ENCODE data around the gene PIAS2.
"Not testable (repeated sequence)": the region's sequence is repeated elsewhere in the genome, so short reads cannot be mapped to it uniquely, and the experiment has no call there.

Gene PIAS2

DNA sequence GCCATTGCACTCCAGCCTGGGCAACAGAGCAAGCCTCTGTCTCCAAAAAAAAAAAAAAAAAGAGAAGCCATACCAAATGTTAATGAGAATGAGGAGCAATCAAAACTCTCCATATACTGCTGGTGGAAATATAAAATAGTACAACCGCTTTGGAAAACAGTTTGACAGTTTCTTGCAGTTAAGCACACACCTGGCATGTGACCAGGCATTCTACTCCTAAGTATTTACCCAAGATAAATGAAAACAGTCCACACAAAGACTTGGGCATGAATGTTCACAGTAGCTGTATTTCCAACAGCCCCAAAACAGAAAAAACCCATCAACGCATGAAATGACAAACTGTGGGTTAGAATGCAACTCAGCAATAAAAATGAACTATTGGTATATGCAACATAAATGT lies 84.5 kb downstream of the PIAS2 start:
- no peak for DNase-seq (ENCODE audit: low read depth, low spot score)

DNA sequence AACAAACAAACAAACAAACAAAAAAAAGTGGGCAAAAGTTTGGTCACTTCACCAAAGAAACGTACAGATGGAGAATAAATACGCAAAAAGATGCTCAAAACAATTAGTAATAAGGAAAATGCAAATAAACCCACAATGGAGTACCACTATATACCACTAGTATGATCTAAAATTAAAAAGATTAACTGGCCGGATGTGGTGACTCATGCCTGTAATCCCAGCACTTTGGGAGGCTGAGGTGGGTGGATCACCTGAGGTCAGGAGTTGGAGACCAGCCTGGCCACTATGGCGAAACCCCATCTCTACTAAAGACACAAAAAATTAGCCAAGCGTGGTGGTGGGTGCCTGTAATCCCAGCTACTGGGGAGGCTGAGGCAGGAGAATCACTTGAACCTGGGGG lies 84.9 kb downstream of the PIAS2 start:
- DNase-seq (ENCODE audit: low read depth, low spot score) = not testable (repeated sequence)

DNA sequence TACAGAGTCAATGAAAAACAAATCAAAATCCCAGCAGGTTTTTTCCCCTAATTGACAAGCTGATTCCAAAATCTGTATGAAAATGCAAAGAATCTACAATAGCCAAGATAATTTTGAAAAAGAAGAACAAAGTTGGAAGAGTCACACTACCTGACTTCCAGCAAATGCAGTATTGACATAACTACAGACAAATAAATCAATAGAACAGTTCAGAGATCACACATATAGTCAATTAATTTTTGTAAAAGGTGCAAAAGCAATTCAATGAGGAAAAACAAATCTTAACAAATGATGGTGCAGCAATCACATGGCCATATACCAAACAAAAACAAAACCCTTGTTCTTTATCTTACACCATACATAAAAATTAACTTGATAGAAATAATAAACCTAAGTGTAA lies 85.9 kb downstream of the PIAS2 start:
- DNase-seq (ENCODE audit: low read depth, low spot score) = no peak

DNA sequence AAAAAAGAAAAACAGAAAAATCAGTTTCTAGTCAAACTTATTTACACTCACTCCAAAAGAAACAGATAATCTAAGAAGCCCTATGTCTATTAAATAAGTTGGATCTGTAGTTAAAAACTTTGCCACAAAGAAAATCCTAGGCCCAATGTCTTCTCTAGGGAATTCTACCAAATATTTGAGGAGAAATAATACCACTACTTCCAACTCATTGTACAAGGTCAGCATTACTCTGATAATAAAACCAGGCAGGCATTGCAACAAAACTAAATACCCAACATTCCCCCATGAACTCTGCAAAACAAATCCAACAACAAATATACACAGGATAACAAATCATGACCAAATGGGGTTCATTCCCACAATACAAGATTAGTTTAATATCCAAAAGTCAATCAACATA lies 86.7 kb downstream of the PIAS2 start:
- no peak for DNase-seq (ENCODE audit: low read depth, low spot score)

DNA sequence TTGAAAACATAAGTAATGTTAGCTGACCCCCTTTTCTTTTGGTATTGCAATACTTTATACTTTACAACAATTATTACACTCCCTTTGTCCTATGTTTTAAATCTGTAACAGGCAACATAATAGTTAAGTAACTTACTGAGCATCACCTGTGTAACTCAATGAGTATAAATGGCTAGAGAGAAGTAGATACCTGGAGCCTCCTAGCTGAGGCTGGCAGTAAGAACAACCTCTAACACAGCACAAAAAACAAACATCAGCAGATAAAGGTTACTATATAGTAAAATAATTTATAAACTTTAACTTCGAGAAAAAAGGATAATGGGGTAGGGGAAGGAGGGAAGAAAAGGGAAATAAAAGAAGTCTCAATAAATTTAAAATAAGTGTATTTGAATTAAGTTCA lies 87.4 kb downstream of the PIAS2 start:
- DNase-seq (ENCODE audit: low read depth, low spot score) = no peak

DNA sequence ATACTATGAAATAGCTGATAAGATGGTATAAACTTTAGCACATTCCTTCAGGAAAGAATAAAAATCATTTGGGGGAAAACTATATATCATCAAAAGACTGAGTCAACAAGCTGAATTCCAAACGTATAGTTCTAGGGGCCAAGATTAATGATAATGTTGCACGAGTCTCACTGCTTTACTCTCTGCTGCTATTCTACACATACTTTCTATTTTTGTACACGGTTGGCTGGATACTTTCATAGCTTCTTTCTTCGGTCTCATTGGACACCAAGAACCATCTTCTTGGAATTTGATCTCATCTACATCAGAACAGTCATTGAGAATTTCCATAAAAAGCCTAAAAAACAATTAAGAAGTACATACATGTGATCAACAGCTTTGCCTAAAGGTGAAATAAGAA lies 87.8 kb downstream of the PIAS2 start:
- no peak for DNase-seq (ENCODE audit: low read depth, low spot score)

DNA sequence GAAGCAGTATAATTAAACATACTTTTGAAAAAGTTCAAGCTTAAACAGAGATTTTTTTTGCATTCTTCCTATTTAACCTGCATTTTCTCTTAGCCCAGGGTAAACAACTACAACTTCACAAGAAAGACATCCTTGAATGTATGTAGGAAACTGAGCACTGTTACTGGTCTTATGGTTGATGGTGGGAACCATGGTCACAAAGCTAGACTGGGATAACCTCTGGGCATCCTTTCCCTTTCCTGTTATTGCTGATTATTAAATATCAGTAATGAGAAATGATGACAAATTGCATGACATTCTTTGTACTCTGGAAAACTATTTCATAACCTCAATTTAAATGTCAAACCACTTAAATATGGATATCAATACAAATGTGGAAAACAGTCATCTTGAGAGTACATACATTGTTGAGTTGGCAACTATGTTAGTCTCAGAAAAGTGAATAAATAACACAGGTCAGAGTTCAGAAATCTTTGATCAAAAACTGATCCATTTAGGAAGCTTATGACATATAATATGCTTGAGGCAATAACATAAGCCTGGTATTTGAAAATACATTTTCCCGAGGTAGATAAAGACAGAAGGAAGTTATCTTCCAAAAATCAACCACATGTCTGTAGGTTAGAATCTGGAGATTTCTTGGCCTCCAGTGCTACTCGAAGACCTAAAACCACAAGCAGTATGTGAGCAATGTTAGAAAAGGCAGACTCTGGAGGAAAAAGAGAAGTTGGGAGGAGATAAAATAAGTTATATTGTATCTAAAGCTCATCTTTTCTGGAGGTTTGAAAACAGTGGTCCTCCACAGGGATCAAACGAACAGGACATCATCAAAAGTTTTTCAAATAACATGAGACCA lies 95.2 kb downstream of the PIAS2 start:
- no peak for DNase-seq (ENCODE audit: low read depth, low spot score)

DNA sequence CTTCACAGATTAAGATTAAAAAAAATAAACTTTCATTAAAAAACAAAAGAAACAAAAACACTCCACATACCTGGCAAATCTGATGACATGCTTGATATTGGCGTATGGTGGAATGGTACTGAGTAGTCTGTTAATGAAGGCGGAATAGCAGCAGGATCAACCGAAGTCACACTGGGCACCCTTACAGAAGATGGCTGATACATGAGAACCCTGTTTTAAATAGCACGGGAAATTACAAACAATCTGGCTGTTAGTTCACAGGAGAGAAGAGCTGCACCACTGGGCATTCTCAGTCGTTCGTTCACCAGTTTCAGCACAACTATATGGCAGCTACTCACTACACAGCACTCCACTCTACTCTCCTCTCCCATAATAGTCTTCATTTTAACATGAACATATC lies 96.4 kb downstream of the PIAS2 start:
- DNase-seq (ENCODE audit: low read depth, low spot score) = no peak

DNA sequence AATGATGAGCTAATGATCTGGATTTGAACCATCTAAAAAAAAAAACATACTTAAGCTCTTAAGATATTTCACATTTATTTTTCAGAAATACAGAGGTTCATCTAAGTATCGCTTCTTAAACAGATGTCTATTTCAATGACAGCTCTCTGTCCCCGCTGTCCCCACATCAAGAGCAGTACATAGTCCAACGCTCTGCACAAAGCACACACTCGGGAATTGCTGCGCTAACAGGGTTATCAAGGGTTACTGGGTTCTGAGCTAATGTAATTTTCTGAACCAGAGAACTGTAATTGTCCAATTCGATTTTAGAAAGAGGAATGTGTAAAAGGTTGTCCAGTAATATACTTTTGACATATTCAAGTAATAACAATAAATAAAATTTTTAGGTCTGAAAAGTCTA lies 101.6 kb downstream of the PIAS2 start:
- no peak for DNase-seq (ENCODE audit: low read depth, low spot score)

DNA sequence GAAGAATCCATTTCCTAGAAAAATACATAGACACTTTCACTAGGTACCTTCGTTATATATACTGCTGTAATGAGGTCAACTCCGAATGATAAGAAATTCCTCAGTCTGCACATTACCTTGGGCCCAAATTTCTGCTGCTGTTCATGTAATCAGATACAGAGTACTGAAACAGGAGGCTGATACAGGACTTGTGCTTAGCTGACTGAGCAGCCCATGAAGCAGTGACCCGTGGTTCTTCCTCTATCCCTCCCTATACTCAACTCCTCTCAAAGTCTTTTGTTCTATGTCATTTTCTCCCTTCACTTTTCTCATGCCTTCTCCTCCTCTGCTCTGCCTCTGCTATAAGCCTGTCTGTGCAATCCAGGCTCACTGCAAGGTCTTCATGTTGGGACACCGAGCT lies 102.9 kb downstream of the PIAS2 start:
- no peak for DNase-seq (ENCODE audit: low read depth, low spot score)

DNA sequence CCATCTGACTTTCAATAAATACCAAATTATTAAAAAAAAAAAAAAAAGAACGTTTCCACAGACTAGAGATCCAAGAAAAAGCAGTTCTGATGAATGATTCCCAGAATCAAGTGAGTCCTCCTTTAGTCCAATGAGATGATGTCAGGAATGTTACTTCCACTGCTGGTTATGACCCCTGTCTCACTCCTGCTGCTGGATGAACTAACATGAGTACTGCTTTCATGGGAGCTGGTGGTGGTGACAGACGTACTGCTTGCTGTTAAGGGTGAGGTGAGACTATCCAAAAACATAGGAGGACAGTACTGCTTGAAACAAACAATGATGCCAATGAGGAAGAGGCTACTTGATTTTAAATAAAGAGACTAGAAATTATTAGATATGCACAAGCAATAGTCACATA lies 105.0 kb downstream of the PIAS2 start:
- no peak for DNase-seq (ENCODE audit: low read depth, low spot score)

DNA sequence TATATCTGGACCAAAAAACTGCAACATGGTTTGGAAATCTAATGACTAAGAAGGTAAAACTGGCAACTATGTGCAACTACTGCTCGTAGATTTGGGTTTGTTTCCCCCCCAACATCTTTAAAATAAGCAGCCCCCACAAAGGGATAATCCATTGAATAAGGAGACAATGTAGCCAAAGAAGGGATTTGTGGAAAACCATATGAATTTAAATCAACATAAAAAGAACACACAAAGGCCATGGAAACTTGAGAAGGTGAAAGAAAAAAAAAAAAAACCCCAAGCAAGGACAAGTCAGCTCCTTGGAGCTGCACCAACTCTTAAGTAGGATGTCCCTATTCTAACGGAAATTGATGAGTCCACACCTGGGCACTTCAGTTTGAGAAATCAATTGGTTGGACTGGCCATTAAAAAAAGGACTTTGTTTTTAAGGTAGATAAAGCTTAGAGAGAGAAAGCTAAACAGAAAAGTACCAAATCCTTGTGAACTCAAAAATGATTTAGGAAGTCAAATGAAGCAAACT lies 106.8 kb downstream of the PIAS2 start:
- no peak for DNase-seq (ENCODE audit: low read depth, low spot score)

DNA sequence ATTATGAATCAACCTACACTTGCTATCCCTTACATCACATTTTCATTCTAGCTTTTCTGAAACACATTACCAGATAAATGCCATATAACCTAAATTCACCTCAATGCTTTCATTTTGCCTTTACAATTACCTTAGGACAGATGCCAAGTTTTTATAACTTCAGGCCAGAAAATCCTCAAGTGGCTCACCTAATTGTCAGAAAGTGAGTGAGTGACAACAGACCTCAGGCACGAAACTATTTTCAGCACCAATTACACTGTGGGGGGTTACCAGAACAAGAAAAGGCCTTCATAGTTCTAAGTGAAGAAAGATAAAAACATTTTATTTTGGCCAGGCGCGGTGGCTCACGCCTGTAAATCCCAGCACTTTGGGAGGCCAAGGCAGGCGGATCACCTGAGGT lies 108.2 kb downstream of the PIAS2 start:
- DNase-seq (ENCODE audit: low read depth, low spot score) = no peak

DNA sequence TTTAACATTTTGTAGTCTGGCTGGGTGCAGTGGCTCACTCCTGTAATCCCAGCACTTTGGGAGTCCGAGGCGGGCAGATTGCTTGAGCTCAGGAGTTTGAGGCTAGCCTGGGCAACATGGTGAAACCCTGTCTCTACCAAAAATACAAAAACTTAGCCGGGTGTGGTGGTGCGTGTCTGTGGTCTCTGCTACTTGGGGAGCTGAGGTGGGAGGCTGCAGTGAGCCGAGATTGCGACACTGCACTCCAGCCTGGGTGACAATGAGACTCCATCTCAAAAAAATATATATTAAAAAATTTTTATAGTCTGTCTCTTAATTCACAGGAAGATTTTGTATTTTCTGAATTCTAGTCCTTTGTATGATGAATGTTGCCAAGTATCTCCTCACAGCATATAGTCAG lies 121.4 kb downstream of the PIAS2 start:
- not testable (repeated sequence) for DNase-seq (ENCODE audit: low read depth, low spot score)

DNA sequence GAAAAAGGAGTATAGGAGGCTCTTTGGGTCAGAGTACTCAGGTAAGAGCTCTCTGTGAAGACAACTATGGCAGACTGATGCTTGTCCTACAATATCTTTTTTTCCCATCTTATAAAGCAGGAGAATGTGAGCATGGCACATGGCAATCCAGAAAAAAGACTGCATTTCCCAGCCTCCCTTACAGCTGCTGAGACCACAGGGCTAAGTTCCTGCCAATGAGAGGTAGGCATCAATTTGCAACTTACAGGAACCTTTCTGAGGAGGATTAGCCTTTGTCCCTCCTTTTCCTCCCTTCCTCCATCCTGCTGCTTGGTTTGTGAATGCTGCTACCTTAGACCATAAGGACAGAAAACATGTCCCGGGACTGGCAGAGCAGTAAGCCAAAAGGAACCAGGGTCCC lies 122.7 kb downstream of the PIAS2 start:
- no peak for DNase-seq (ENCODE audit: low read depth, low spot score)

DNA sequence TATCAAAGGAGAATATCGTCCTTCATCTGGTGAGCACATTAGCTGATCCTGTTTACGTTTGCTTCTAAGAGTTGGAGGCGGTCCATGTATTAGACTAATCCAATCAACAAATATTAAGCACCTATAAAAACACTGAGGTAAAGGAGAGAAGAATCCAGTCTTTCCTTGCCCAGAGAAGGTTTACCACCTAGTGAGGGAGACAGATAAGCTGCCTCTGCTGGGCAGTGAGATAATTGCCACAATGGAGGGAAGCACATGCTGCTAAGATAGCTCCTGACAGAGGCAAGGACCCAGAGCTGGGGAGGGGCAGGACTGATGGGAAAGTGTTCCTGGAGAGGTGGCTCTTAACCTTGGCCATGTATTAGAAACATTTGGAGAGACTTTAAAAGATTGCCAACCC lies 123.7 kb downstream of the PIAS2 start:
- no peak for DNase-seq (ENCODE audit: low read depth, low spot score)

DNA sequence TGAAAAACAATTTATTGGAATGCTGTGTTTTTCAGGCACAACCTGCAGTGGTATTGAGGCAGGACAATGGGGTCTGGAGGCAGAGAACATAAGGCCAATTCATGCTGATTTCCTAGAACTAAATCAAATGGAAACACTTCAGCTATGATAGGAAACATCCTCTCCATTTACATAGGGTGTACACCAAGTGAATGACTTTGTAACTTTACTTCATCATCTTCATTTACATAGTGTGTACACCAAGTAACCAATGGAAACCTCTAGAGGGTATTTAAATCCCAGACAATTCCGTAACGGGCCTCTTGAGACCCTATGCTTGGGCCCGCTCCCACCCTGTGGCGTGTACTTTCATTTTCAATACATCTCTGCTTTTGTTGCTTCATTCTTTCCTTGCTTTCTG lies 128.2 kb downstream of the PIAS2 start:
- no peak for DNase-seq (ENCODE audit: low read depth, low spot score)

DNA sequence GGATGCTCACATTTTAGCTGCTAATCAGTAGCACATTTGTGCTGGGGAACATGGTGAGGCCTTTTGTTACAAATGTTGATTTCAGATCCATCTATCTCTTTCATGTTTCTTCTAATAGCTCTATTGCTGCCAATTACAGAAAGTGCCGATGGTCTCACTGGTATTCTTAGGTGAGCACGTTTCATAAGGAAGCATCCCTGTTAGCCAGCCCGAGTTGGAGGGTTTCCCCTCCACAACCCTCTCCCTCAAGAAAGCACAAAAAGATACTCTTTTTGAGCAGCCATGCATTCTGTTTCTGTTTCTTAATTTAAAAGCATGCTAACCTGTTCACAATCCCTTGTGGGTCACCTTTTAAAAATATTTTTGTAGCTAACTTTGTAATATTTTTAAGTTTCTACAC lies 129.6 kb downstream of the PIAS2 start:
- no peak for DNase-seq (ENCODE audit: low read depth, low spot score)

DNA sequence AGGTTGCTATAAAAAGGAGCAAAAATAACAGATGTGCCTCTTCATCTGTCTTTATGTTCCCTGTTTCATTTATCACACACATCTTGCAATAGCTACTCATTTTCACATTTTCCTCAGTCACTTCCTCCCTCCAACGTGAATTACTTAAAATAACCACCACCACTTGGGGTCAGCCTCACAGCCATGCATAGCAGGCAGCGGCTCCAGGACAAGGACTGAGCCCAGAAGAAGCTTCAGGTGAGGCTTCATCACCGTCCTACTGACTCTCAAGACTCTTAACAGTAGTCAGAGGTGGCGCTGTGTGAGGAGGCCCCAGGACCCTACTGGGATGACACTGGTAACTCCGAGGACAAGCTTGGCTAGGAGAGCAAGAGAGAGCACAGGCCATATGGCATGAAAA lies 144.9 kb downstream of the PIAS2 start:
- DNase-seq (ENCODE audit: low read depth, low spot score) = no peak

DNA sequence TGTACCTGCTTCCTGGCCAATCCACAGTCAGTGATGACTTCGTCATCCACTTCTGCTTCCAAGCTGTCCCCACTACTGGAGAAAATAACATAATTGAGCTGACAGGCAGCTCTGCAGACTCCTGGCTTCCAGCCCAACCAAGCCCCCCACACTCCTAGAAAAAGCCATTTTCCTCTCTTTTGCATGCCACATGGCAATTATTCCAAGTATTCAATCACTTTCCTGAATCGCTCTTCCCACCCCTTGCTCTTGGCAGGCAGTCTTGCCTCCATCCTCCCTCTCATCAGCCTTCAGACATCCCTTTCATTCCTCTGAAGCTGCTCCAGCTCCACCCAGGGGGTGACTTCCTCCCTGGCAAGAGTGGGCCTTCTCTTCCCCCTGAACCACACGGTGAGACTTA lies 146.2 kb downstream of the PIAS2 start:
- DNase-seq (ENCODE audit: low read depth, low spot score) = no peak

DNA sequence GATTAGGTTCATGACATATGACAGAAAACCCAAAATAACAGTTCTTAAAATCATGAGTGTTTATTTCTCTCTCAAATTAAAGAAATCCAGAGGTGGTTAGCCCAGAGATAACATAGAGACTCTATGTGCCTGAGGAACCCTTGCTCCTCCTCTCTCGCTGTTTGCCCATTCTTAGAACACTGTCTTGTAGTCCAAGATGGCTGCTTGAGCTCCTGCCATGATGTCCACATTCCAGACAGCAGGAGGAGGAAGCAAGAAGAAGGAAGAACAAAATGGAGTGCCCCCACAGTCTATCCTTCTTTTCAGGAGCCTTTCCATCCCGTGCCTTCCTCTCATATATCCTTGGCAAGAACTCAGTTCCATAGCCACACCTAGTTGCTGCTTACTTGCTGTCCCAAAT lies 146.6 kb downstream of the PIAS2 start:
- no peak for DNase-seq (ENCODE audit: low read depth, low spot score)

DNA sequence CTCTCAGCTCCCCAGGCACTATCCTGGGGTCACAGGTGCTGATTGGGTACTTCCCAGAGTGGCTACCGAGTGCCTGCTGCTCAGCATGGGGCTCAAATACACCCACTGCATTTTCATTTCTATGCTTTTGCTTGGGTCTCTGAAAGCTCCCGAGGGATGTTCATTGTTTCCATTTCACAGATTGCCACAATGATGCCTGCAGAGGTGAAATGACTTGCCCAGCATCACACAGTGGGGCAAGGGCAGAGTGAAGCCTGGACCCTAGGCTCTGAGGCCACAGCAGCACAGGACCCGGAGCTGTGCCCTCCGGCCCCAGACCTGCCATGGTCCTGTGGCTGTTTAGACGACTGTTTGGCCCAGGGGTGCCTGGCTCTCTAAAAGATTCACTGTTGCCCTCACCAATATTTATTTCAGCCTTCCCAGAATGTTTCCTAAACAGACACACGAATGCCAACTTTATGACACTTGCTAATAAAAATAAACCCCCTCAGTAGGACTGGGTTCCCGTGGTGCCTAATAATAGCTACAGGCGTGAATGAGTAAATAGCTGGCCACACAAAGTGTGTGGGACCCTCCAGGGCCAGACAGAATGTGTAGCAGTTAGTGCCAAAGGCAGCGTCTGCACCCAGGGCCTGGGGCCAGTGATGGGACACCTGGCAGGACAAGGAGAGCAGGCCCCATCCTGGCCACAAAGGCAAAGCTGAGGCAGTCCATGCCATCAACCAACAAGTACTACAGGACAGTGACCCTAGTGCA lies 149.0 kb downstream of the PIAS2 start:
- no peak for DNase-seq (ENCODE audit: low read depth, low spot score)

DNA sequence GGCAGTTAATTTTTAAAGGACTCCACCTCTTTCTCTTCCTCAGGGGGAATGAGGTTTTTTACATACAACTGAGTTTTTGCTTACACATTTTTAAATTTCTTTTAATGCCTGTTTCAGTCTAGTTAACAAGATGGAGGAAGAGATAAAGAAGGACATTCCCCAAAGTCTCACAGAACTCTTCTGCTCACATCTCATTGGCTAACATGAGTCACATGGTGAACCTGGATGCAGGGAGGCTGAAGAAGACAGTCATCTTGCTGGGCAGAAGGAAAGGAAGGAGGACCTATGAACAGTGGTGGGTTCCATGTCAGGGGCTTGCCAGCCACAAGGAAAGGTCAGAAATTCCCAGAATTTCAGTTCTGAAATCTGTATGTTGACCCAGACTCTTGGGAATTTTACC lies 150.1 kb downstream of the PIAS2 start:
- DNase-seq (ENCODE audit: low read depth, low spot score) = no peak

Data from activated CD4-positive, CD25-positive, alpha-beta regulatory T cell treated with anti-CD3 and anti-CD28 coated beads, Interleukin-2, amount 50 U/mL, for 16 hours (primary cell).